WTC11 (cell line): ENCODE measurements around the gene CSPG4.
"Not testable (repeated sequence)": the region's sequence is repeated elsewhere in the genome, so short reads cannot be mapped to it uniquely, and the experiment has no call there.

Experiments
- ATF6 ChIP-seq: sonication (generic); formaldehyde crosslinking; IDR thresholded peaks from 2 replicates; pipeline ENCODE4 v1.8.1; 2023; ENCODE audit warnings: mild to moderate bottlenecking, missing genetic modification reagents
- CREB1 ChIP-seq: sonication (generic); formaldehyde crosslinking; IDR thresholded peaks from 2 replicates; pipeline ENCODE4 v1.8.0; 2023; ENCODE audit warnings: mild to moderate bottlenecking, missing genetic modification reagents
- CTCF ChIP-seq: fragments of 200-600 bp; IDR thresholded peaks from 2 replicates; pipeline ENCODE4 v1.8.0; 2022; ENCODE audit warnings: antibody characterized with exemption
- E2F1 ChIP-seq: sonication (generic); formaldehyde crosslinking; IDR thresholded peaks from 2 replicates; pipeline ENCODE4 v1.8.0; 2022; ENCODE audit warnings: mild to moderate bottlenecking, missing genetic modification reagents
- JAZF1 ChIP-seq: fragments of 250-450 bp; sonication (Bioruptor Pico); IDR thresholded peaks from 2 replicates; pipeline ENCODE4 v1.9.0; 2021; ENCODE audit warnings: moderate library complexity, mild to moderate bottlenecking, inconsistent platforms
- STAT6 ChIP-seq: sonication (generic); formaldehyde crosslinking; conservative IDR thresholded peaks from 2 replicates; pipeline ENCODE4 v1.8.1; 2023; ENCODE audit warnings: mild to moderate bottlenecking, low read depth, missing genetic modification reagents, moderate library complexity
- ZNF121 ChIP-seq: sonication (generic); formaldehyde crosslinking; IDR thresholded peaks from 2 replicates; pipeline ENCODE4 v1.8.0; 2023; ENCODE audit warnings: missing genetic modification reagents

- not testable (repeated sequence) for TF ChIP-seq CREB1 (CRISPR knock-in tag); CTCF; JAZF1 (CRISPR knock-in tag); ZNF121 (CRISPR knock-in tag); STAT6; ATF6 (CRISPR knock-in tag); E2F1
Observed at GRCh38 chr15:75730376-75731247, 18.0 kb upstream of the CSPG4 start.
